GM12878 (cell line): ENCODE data around the gene VPS39. TPM values are rescaled to one million over a fixed set of nuclear protein-coding genes. Genes with fewer than 3 reads are reported as not detected.

Experiments
- ATAC-seq: fragments of 200-7000 bp; cut with Tn5 transposase; 3 replicates; pipeline ENCODE4 v1.9.1; 2020; ENCODE audit warnings: mild to moderate bottlenecking, moderate library complexity
- BruUV-seq: library from RNA; stranded (reverse); fragments of 400-500 nt; replicated peaks from 2 replicates; lab custom pipeline; 2021; lab: Mats Ljungman, UMichigan
- CTCF ChIA-PET: fragments of 300-600 bp; sonication (Branson Sonifier 250); formaldehyde crosslinking; extraction: SDS; loops from one replicate; lab custom pipeline; 2021; ENCODE audit warnings: inconsistent platforms; lab: Yijun Ruan, JAX
- POLR2A ChIA-PET: fragments of 350-600 bp; formaldehyde crosslinking; extraction: SDS; loops from one replicate; lab custom pipeline; 2021; ENCODE audit warnings: inconsistent platforms; lab: Charles Lee
- RAD21 ChIA-PET: fragments of 300-600 bp; sonication (Branson Sonifier 250); formaldehyde crosslinking; loops from one replicate; lab custom pipeline; 2023; ENCODE audit warnings: antibody characterized with exemption; ENCODE audit not compliant: unreplicated experiment; lab: Charles Lee
- SMC1A ChIA-PET: fragments of 300-600 bp; sonication (Branson Sonifier 250); formaldehyde crosslinking; loops from one replicate; lab custom pipeline; 2023; ENCODE audit not compliant: unreplicated experiment, uncharacterized antibody; lab: Charles Lee
- DNase-seq: peaks from one replicate; pipeline ENCODE4 v3.0.0-alpha.2; 2011; ENCODE audit warnings: low read depth, low spot score
- FAIRE-seq: peaks from 3 replicates; lab custom pipeline; 2011; peaks lifted over from hg19 to GRCh38; lab: Jason Lieb, UNC
- H2AFZ ChIP-seq: 2 replicates; pipeline ENCODE4 v1.6.0; 2011; ENCODE audit warnings: low read depth, low read length, control low read depth; ENCODE audit not compliant: control insufficient read depth
- H3K27ac ChIP-seq: 2 replicates; pipeline ENCODE4 v1.5.1; 2011; ENCODE audit warnings: control low read depth; ENCODE audit not compliant: control insufficient read depth, insufficient read depth
- H3K27me3 ChIP-seq, 2 experiments: replicated peaks in 1 of 2; 2 replicates each; pipeline versions ENCODE4 v1.6.0 to v1.6.1; 2011; ENCODE audit warnings: low read length in 1 of 2; ENCODE audit not compliant: control insufficient read depth in 2 of 2, insufficient read depth in 2 of 2
- H3K36me3 ChIP-seq, 2 experiments: 2 replicates each; pipeline ENCODE4 v1.5.1; 2011; ENCODE audit warnings: low read length in 1 of 2; ENCODE audit not compliant: control insufficient read depth in 2 of 2, insufficient read depth in 2 of 2
- H3K4me1 ChIP-seq: 2 replicates; pipeline ENCODE4 v1.6.1; 2011; ENCODE audit warnings: mild to moderate bottlenecking, low read length, moderate library complexity, mixed read lengths; ENCODE audit not compliant: control insufficient read depth, insufficient read depth
- H3K4me2 ChIP-seq: 2 replicates; pipeline ENCODE4 v1.6.0; 2011; ENCODE audit warnings: control low read depth; ENCODE audit not compliant: control insufficient read depth, insufficient read depth
- H3K4me3 ChIP-seq: fragments of 200-600 bp; sonication (generic); 2 replicates; pipeline ENCODE4 v1.5.1; 2016
- H3K79me2 ChIP-seq: 2 replicates; pipeline ENCODE4 v1.6.0; 2011; ENCODE audit warnings: low read length; ENCODE audit not compliant: control insufficient read depth, insufficient read depth
- H3K9ac ChIP-seq: 2 replicates; pipeline ENCODE4 v1.8.0; 2011; ENCODE audit warnings: low read length, control low read depth, mixed read lengths; ENCODE audit not compliant: control insufficient read depth, insufficient read depth
- H3K9me3 ChIP-seq: replicated peaks from 3 replicates; pipeline ENCODE4 v1.5.1; 2011; ENCODE audit warnings: mild to moderate bottlenecking, low read length; ENCODE audit not compliant: control insufficient read depth, insufficient read depth
- H4K20me1 ChIP-seq: 2 replicates; pipeline ENCODE4 v1.6.0; 2011; ENCODE audit not compliant: control insufficient read depth, insufficient read depth
- ATF3 ChIP-seq: IDR thresholded peaks from 2 replicates; pipeline ENCODE4 v1.6.1; 2011; ENCODE audit warnings: low read depth, mild to moderate bottlenecking, low read length, moderate library complexity, borderline replicate concordance; ENCODE audit errors: extremely low read depth
- BCLAF1 ChIP-seq: fragments of 450-650 bp; IDR thresholded peaks from 2 replicates; pipeline ENCODE4 v1.6.1; 2017; ENCODE audit warnings: antibody characterized with exemption, mild to moderate bottlenecking, moderate library complexity
- CREM ChIP-seq: IDR thresholded peaks from 2 replicates; pipeline ENCODE4 v1.6.1; 2014; ENCODE audit warnings: antibody characterized with exemption, low read depth
- MYC ChIP-seq: IDR thresholded peaks from 2 replicates; pipeline ENCODE4 v1.6.1; 2011; ENCODE audit warnings: mild to moderate bottlenecking, low read length, moderate library complexity, inconsistent platforms; ENCODE audit not compliant: insufficient read depth, insufficient replicate concordance, insufficient read length, severe bottlenecking
- REST ChIP-seq: IDR thresholded peaks from 2 replicates; pipeline ENCODE4 v1.6.1; 2012; ENCODE audit warnings: mild to moderate bottlenecking, low read depth, low read length
- RFX5 ChIP-seq: IDR thresholded peaks from 2 replicates; pipeline ENCODE4 v1.6.1; 2011; ENCODE audit warnings: low read depth, low read length, improper control_type of control experiment
- RUNX3 ChIP-seq: IDR thresholded peaks from 2 replicates; pipeline ENCODE4 v1.6.1; 2012; ENCODE audit warnings: low read length, inconsistent platforms
- SMARCA5 ChIP-seq: fragments of 450-650 bp; IDR thresholded peaks from 2 replicates; pipeline ENCODE4 v1.6.1; 2017; ENCODE audit warnings: mild to moderate bottlenecking
- TARDBP ChIP-seq: IDR thresholded peaks from 2 replicates; pipeline ENCODE4 v1.6.1; 2016; ENCODE audit warnings: borderline replicate concordance
- WGBS: methylation state at CpG from one replicate; pipeline ENCODE4 v1.1.6; 2016; ENCODE audit warnings: low lambda C conversion rate; ENCODE audit not compliant: insufficient replicate concordance, insufficient coverage; ENCODE audit errors: missing lambda C conversion rate; 5-methylcytosine and 5-hydroxymethylcytosine counted together
- in situ Hi-C: fragments of 300-500 bp; cut with MboI; formaldehyde crosslinking; loops from 9 replicates; pipeline ENCODE4 v1.14.3; 2018; ENCODE audit warnings: mixed read lengths
- intact Hi-C: fragments of 100-400 bp; cut with micrococcal nuclease; formaldehyde crosslinking; loops from one replicate; pipeline ENCODE4 v1.14.2; 2022; ENCODE audit not compliant: unreplicated experiment
- polyA plus RNA-seq, 11 experiments: library from polyadenylated mRNA; depleted of rRNA in 4 of 11; unstranded in 6 of 11; stranded (reverse) in 5 of 11; fragments of >200 nt; fragmentation: Nextera tagmentation in 4 of 11; fragmentation: Illumina TruSeq in 1 of 11; extraction: Ambion mirVana in 4 of 11; extraction: Trizol in 1 of 11; gene quantifications; 1 replicate in 1 of 11; 2 replicates in 10 of 11; pipeline versions ENCODE4 v1.2.1 to v1.2.3, GENCODE V29; 2011 to 2016; ENCODE audit warnings: inconsistent platforms in 2 of 11, missing spikeins in 2 of 11, low read depth in 1 of 11
- total RNA-seq, 4 experiments: library from RNA; depleted of rRNA in 3 of 4; stranded (reverse); fragments of >200 nt in 3 of 4; fragmentation: Illumina TruSeq in 1 of 4; extraction: Trizol in 1 of 4; gene quantifications; 2 replicates each; pipeline versions ENCODE4 v1.2.1 to v1.2.3, GENCODE V29; 2013 to 2021

VPS39 gene
- total and polyA plus RNA-seq, 10 of the 15 experiments (the other 5 are each of a cell fraction or from before 2014, with no cell fraction given) = 4.9 to 50.0 (median 36.2) TPM

- ATAC-seq = no peak; the same call in 2 of the 3 replicates
- peaks cover 3% of the 10 kb centered on the region for H3K79me2 ChIP-seq
- ChIA-PET RAD21 (no interaction called here), SMC1A (interaction anchor here (1.3 kb wide), 1 partner anchor 21 kb away, joined by 4 read pairs; no protein-coding TSS in a partner anchor), CTCF (no interaction called here), POLR2A (no interaction called here)
- no peak overlapping the region for H3K4me2 ChIP-seq
- peaks cover 29% of the 10 kb centered on the region for H3K4me1 ChIP-seq
- in situ Hi-C loops = no loop called here
- H3K9ac ChIP-seq = no peak overlapping the region
- TSS peak; percentile 21 for BruUV-seq
- peak overlapping the region; percentile 2; the same call in 1 of the 2 replicates for H3K4me3 ChIP-seq
- 97% methylated on average over 2 of the region's 2 CpGs for WGBS
- intact Hi-C loops = no loop called here
- no peak for DNase-seq
- no peak for TF ChIP-seq SMARCA5
- peak; percentile 43; the same call in 1 of the 2 replicates for TF ChIP-seq RUNX3
- H3K36me3 ChIP-seq = peaks cover 4 to 24% of the 10 kb centered on the region in 2 experiments
- H4K20me1 ChIP-seq = no peaks in the 10 kb centered on the region
- H3K27ac ChIP-seq = peak overlapping the region; percentile 16; the same call in 1 of the 2 replicates
- FAIRE-seq = no peak
- peaks cover 8% of the 10 kb centered on the region; the same call in 2 of the 3 replicates for H3K9me3 ChIP-seq
- H3K27me3 ChIP-seq = no peaks in the 10 kb centered on the region
- no peak overlapping the region for H2AFZ ChIP-seq
Measured at GRCh38 chr15:42190370-42190769, 17.7 kb downstream of the VPS39 start.

- WGBS = 100% methylated on average over 1 of the region's 1 CpG
- Histone ChIP-seq H3K27ac (no peak overlapping the region), H3K4me1 (peaks cover 10% of the 10 kb centered on the region), H3K4me2 (no peak overlapping the region), H3K36me3 (peaks cover 7 to 36% of the 10 kb centered on the region in 2 experiments), H3K27me3 (no peaks in the 10 kb centered on the region), H4K20me1 (no peaks in the 10 kb centered on the region), H3K4me3 (no peak overlapping the region), H3K9ac (no peak overlapping the region), H3K9me3 (no peaks in the 10 kb centered on the region), H3K79me2 (no peaks in the 10 kb centered on the region), H2AFZ (no peak overlapping the region)
- ChIA-PET POLR2A (no interaction called here), SMC1A (no interaction called here), RAD21 (no interaction called here), CTCF (no interaction called here)
- intact Hi-C loops = no loop called here
- ATAC-seq (no peak), DNase-seq (no peak), FAIRE-seq (no peak)
- no TSS peak for BruUV-seq
- in situ Hi-C loops = no loop called here
- no peak for TF ChIP-seq BCLAF1
- TF ChIP-seq CREM = no peak
- TF ChIP-seq REST = no peak
- no peak for TF ChIP-seq MYC
- no peak for TF ChIP-seq TARDBP
- no peak for TF ChIP-seq ATF3
- no peak for TF ChIP-seq RFX5
Measured at GRCh38 chr15:42185801-42186200, 22.3 kb downstream of the VPS39 start.
